ENCODE results near the gene MADD. TPM values are rescaled to one million over a fixed set of nuclear protein-coding genes. Genes with fewer than 3 reads are reported as not detected.
"Not testable (repeated sequence)": the region's sequence is repeated elsewhere in the genome, so short reads cannot be mapped to it uniquely, and the experiment has no call there.

MADD gene
- total and polyA plus RNA-seq, 4 donors, result 13.8 to 58.0 (median 31.9) TPM

DNA sequence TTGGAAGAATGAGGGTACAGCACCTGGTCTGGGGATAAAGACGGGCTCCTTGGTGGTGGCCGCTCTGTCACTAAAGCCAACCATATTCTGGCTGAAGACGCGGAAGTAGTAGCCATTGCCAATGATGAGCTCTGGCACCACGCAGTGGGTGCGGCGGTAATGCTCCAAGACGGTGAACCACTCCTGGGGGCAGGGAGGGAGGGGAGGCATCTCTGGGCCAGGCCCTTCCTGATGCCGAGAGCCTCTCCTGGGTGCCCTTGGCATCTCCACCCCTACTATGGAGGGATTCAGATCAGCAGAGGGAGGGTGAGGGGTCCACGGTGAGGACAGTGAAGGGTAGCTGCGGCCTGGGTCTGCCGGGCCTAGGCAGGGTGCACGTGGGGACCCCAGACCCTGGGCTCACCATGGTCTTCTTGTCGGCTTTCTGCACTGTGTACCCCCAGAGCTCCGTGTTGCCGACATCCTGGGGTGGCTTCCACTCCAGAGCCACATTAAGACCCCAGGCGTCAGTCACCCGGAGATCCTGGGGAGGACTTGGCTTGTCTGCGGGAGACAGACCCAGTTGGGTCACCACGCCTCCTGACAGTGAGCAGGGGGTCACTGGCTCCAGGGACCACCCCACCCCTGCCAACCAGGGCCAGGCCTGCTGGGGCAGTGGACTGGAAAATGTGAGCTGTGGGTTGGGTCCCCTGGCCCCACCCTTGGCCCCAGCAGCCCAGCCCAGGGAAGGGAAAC lies 63.0 kb downstream of the MADD start:
- intact Hi-C loops (cut with DNase I), result no loop called here
- 91 to 93% methylated on average over 18 to 20 of the region's 20 CpGs for WGBS, 2 donors
- no peaks in the 10 kb centered on the region for H3K4me1 ChIP-seq (ENCODE audit: control insufficient read depth in 1 of 2, insufficient read depth in 2 of 2, low read length in 2 of 2)

DNA sequence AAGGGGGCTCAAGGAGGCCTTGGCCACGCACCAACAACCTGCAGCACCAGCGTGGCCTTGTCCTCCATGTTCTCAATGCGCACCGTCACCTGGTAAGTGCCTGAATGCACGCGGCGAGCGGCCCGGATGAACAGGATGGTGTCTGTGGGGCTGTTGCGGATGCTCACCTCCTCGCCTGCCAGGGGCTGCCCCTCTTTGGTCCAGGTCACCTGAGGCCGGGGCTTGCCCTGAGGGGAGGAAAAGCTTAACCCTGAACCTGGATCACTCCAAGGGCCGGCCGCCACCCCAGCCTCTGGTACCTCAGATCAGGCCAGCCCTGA lies 63.6 kb downstream of the MADD start:
- Histone ChIP-seq H3K9me3 (ENCODE audit: control insufficient read depth, low read length) (no peaks in the 10 kb centered on the region), H3K36me3 (ENCODE audit: control insufficient read depth in 1 of 2, insufficient read depth in 2 of 2, low read length in 1 of 2) (no peaks in the 10 kb centered on the region), H3K27ac (ENCODE audit: low read depth in 1 of 2, low read length in 2 of 2) (no peak overlapping the region), H3K27me3 (ENCODE audit: control insufficient read depth in 1 of 2, insufficient read depth in 2 of 2, low read length in 1 of 2) (no peaks in the 10 kb centered on the region), H3K4me3 (ENCODE audit: low read length in 2 of 2) (no peak overlapping the region), H3K4me1 (ENCODE audit: control insufficient read depth in 1 of 2, insufficient read depth in 2 of 2, low read length in 2 of 2) (no peaks in the 10 kb centered on the region)
- ATAC-seq (ENCODE audit: low FRiP score) (no peak), DNase-seq (no peak)
- intact Hi-C loops (cut with DNase I), result no loop called here
- whole genome bisulfite sequencing, 2 donors, result 94 to 96% methylated on average over 14 of the region's 14 CpGs

More for the DNA sequence above, 63.0 kb downstream of the MADD start:
- no peak for ATAC-seq (ENCODE audit: low FRiP score)
- DNase-seq, result peak in 1 of 2 donors; percentile 57
- Histone ChIP-seq H3K27ac (ENCODE audit: low read depth in 1 of 2, low read length in 2 of 2) (no peak overlapping the region), H3K36me3 (ENCODE audit: control insufficient read depth in 1 of 2, insufficient read depth in 2 of 2, low read length in 1 of 2) (no peaks in the 10 kb centered on the region), H3K27me3 (ENCODE audit: control insufficient read depth in 1 of 2, insufficient read depth in 2 of 2, low read length in 1 of 2) (no peaks in the 10 kb centered on the region), H3K9me3 (ENCODE audit: control insufficient read depth, low read length) (no peaks in the 10 kb centered on the region), H3K4me3 (ENCODE audit: low read length in 2 of 2) (no peak overlapping the region)

DNA sequence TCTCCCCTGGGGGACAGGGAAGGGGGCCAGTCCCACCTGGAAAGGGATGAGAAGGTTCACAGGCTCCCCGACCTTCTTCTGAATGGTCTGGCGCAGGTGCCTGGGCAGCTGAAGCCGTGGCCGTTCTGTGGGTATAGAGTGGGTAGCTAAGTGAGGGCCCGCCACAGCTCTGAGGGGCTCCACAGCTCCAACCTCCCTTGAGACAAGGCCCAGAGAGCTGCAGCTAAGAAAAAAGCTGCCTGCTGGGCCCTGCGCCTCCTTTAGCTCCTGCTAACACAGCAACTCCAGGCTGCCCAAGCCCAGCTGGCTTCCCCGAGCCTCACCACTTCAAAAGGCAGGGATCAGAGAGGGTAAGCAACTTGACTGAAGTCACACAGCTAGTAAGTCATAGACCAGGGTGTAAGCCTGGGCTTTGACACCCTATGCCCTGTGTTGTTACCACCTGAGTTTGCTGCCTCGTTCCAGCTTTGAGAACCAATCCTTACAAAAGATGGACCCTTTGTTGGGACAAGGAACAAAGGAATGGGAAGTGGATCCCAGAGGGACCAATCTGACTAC lies 64.0 kb downstream of the MADD start:
- Histone ChIP-seq H3K9me3 (ENCODE audit: control insufficient read depth, low read length) (no peaks in the 10 kb centered on the region), H3K27ac (ENCODE audit: low read depth in 1 of 2, low read length in 2 of 2) (no peak overlapping the region), H3K27me3 (ENCODE audit: control insufficient read depth in 1 of 2, insufficient read depth in 2 of 2, low read length in 1 of 2) (no peaks in the 10 kb centered on the region), H3K36me3 (ENCODE audit: control insufficient read depth in 1 of 2, insufficient read depth in 2 of 2, low read length in 1 of 2) (no peaks in the 10 kb centered on the region), H3K4me1 (ENCODE audit: control insufficient read depth in 1 of 2, insufficient read depth in 2 of 2, low read length in 2 of 2) (no peaks in the 10 kb centered on the region), H3K4me3 (ENCODE audit: low read length in 2 of 2) (no peak overlapping the region)
- 90 to 93% methylated on average over 8 of the region's 8 CpGs for WGBS, 2 donors
- DNase-seq (no peak), ATAC-seq (ENCODE audit: low FRiP score) (no peak)
- intact Hi-C loops (cut with DNase I), result no loop called here

DNA sequence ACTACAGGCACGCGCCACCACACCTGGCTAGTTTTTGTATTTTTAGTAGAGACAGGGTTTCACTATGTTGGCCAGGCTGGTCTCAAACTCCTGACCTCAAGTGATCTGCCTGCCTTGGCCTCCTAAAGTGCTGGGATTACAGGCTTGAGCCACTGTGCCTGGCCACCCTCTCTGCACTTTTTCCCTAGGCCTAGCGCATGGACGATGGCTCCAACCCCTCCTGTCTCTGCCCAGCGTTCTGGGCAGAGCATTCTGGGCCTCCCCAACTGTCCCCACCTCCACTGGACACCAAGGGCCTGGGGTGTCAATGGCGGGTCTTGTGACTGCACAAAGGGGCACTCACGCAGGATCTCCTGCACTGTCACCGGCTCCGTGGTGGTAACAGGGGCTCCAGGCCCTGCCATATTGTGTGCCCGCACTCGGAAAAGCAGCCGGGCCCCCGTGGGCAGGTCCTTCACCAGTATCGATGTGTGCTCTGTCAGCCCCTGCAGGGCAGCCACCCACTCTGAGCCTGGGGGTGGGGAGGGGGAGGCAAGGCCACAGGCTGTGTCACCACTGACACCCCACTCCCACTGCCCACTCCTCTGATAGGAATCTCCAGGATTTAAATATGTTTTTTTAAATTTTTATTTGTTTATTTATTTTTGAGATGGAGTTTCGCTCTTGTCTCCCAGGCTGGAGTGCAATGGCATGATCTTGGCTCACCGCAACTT lies 64.9 kb downstream of the MADD start:
- WGBS, 2 donors, result 95 to 96% methylated on average over 16 of the region's 16 CpGs
- H3K4me1 ChIP-seq (ENCODE audit: control insufficient read depth in 1 of 2, insufficient read depth in 2 of 2, low read length in 2 of 2); H3K36me3 ChIP-seq (ENCODE audit: control insufficient read depth in 1 of 2, insufficient read depth in 2 of 2, low read length in 1 of 2); H3K27me3 ChIP-seq (ENCODE audit: control insufficient read depth in 1 of 2, insufficient read depth in 2 of 2, low read length in 1 of 2); intact Hi-C loops (cut with DNase I); H3K27ac ChIP-seq (ENCODE audit: low read depth in 1 of 2, low read length in 2 of 2); H3K4me3 ChIP-seq (ENCODE audit: low read length in 2 of 2); DNase-seq; ATAC-seq (ENCODE audit: low FRiP score); H3K9me3 ChIP-seq (ENCODE audit: control insufficient read depth, low read length): not testable (repeated sequence)

DNA sequence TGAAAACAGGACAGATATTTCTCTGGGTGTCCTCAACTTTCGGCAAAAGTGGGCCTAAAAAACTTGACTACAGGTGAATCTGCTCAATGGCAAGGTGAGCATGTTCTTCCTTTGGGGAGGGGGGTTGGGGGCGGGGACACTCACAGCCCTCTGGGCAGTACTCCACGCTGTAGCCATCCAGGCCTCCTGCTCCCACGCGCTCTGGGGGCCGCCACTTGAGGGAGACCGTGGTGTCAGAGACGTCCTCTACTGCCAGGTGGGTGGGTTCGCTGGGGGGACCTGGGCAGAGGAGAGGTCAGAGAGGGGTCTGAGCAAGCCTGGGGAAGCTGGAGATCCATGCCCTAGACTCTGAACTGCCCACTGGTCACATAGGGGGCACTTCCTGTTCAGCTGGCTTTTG lies 65.8 kb downstream of the MADD start:
- no peak overlapping the region for H3K4me3 ChIP-seq (ENCODE audit: low read length in 2 of 2)
- 80 to 86% methylated on average over 9 of the region's 9 CpGs for WGBS, 2 donors
- ATAC-seq (ENCODE audit: low FRiP score) (no peak), DNase-seq (no peak)
- no peaks in the 10 kb centered on the region for H3K36me3 ChIP-seq (ENCODE audit: control insufficient read depth in 1 of 2, insufficient read depth in 2 of 2, low read length in 1 of 2)
- H3K27me3 ChIP-seq (ENCODE audit: control insufficient read depth in 1 of 2, insufficient read depth in 2 of 2, low read length in 1 of 2), result no peaks in the 10 kb centered on the region
- intact Hi-C loops (cut with DNase I), result no loop called here
- H3K4me1 ChIP-seq (ENCODE audit: control insufficient read depth in 1 of 2, insufficient read depth in 2 of 2, low read length in 2 of 2), result no peaks in the 10 kb centered on the region
- H3K9me3 ChIP-seq (ENCODE audit: control insufficient read depth, low read length), result no peaks in the 10 kb centered on the region
- H3K27ac ChIP-seq (ENCODE audit: low read depth in 1 of 2, low read length in 2 of 2), result no peak overlapping the region

DNA sequence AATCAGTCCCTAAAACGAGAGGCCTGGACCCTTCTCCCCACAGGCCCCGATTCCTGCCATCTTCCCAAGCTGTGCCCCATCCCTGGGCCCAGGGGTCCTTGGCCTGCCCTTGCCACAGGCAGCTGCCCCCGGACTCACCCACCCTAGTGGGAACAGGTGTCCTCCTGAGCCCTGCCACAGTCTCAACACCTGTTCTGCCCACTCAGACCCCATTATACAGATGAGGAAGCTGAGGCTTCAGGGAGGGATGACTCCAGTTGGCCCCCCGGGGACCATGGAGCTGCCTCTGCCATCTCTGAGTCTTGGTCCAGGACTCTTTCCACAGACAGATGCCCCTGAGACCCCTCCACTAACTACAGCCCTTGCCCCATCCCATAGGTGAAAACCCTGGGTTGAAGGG lies 66.7 kb downstream of the MADD start:
- Histone ChIP-seq H3K36me3 (ENCODE audit: control insufficient read depth in 1 of 2, insufficient read depth in 2 of 2, low read length in 1 of 2) (no peaks in the 10 kb centered on the region), H3K27me3 (ENCODE audit: control insufficient read depth in 1 of 2, insufficient read depth in 2 of 2, low read length in 1 of 2) (no peaks in the 10 kb centered on the region), H3K4me1 (ENCODE audit: control insufficient read depth in 1 of 2, insufficient read depth in 2 of 2, low read length in 2 of 2) (no peaks in the 10 kb centered on the region), H3K4me3 (ENCODE audit: low read length in 2 of 2) (no peak overlapping the region), H3K27ac (ENCODE audit: low read depth in 1 of 2, low read length in 2 of 2) (no peak overlapping the region), H3K9me3 (ENCODE audit: control insufficient read depth, low read length) (no peaks in the 10 kb centered on the region)
- peak in 1 of 2 donors; percentile 32 for DNase-seq
- no peak for ATAC-seq (ENCODE audit: low FRiP score)
- 85 to 93% methylated on average over 4 of the region's 4 CpGs for WGBS, 2 donors
- intact Hi-C loops (cut with DNase I), result no loop called here

DNA sequence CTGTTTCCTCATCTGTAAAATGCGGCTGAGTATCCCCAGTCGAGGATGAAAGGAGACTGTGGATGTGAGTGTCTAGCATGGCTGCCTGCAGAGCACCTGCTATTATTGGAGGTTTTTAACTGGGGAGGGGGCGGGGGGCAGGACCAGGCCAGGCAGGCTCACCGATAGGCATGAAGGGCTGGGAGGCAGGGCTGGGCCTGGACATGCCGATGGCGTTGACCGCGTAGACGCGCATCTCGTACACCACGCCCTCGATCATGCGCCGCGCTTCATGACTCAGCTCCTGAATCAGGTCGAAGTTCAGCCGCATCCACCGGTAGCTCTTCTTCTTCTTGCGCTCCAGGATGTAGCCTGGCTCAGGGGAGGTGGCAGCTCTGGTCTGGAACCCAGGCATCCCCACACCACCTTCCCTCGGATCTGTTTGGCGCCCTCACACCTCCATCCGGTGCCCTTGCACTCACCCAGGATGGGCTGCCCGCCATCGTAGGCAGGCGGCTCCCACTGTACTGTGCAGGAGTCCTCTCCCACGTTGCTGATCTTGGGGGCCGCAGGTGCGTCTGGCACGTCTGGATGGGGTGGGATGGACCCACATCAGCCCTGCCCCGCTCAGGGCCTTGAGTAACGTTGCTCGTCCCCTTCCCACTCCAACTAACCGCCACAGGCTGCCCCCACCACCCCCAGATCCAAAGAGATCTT lies 67.4 kb downstream of the MADD start:
- H3K4me3 ChIP-seq (ENCODE audit: low read length in 2 of 2), result no peak overlapping the region
- no peaks in the 10 kb centered on the region for H3K27me3 ChIP-seq (ENCODE audit: control insufficient read depth in 1 of 2, insufficient read depth in 2 of 2, low read length in 1 of 2)
- WGBS, 2 donors, result 87 to 91% methylated on average over 34 of the region's 34 CpGs
- no peak overlapping the region for H3K27ac ChIP-seq (ENCODE audit: low read depth in 1 of 2, low read length in 2 of 2)
- H3K36me3 ChIP-seq (ENCODE audit: control insufficient read depth in 1 of 2, insufficient read depth in 2 of 2, low read length in 1 of 2), result no peaks in the 10 kb centered on the region
- no peaks in the 10 kb centered on the region for H3K4me1 ChIP-seq (ENCODE audit: control insufficient read depth in 1 of 2, insufficient read depth in 2 of 2, low read length in 2 of 2)
- DNase-seq, result peak in 1 of 2 donors; percentile 38
- intact Hi-C loops (cut with DNase I), result no loop called here
- no peak for ATAC-seq (ENCODE audit: low FRiP score)
- H3K9me3 ChIP-seq (ENCODE audit: control insufficient read depth, low read length), result no peaks in the 10 kb centered on the region

DNA sequence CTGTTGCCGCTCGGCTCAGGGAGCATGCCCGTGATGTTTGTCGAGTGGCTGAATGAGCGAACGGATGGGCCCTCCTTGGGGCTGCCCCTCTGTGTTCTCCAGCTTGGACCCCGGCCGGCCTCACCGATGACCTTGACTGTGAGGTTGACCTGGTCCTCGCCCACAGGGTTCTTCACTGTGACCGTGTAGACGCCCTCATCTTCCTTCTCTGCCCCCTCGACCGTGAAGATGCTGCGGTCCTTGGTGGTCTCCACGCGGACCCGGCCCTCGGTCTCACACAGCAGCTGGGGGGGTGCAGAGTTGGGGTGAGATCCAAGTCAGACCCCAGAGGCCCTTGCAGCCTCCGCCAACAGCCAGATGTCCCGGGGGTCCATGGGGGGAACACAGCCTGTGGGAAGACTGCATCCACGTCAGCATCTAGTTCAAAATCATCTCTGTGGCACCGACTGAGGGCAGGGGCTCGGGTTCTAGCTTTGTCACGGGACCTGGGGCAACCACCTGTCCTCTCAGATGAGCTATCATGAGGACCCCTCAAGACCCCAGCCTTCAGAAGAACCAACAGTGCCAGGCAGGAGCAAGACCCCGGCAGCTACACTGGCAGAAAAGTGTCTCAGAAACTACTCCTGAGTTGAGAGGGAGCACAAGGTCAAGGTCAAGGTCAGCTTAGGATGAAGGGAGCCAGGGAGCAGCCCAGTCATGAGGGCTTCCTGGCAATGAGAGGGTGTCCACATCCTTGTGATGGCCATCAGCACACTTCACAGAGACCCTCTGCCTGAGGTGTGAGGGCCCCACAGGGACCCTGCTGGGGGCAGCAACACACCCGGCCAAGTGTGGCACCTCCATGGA lies 68.7 kb downstream of the MADD start:
- no peak for ATAC-seq (ENCODE audit: low FRiP score)
- Histone ChIP-seq H3K9me3 (ENCODE audit: control insufficient read depth, low read length) (no peaks in the 10 kb centered on the region), H3K4me3 (ENCODE audit: low read length in 2 of 2) (no peak overlapping the region), H3K27ac (ENCODE audit: low read depth in 1 of 2, low read length in 2 of 2) (no peak overlapping the region), H3K27me3 (ENCODE audit: control insufficient read depth in 1 of 2, insufficient read depth in 2 of 2, low read length in 1 of 2) (no peaks in the 10 kb centered on the region), H3K36me3 (ENCODE audit: control insufficient read depth in 1 of 2, insufficient read depth in 2 of 2, low read length in 1 of 2) (no peaks in the 10 kb centered on the region), H3K4me1 (ENCODE audit: control insufficient read depth in 1 of 2, insufficient read depth in 2 of 2, low read length in 2 of 2) (no peaks in the 10 kb centered on the region)
- DNase-seq, result peak in 1 of 2 donors; percentile 45
- intact Hi-C loops (cut with DNase I), result no loop called here
- WGBS, 2 donors, result 91% methylated on average over 27 of the region's 27 CpGs

Data from aorta (tissue), 5 donors.